Right atrium auricular region (tissue), 2 donors: ENCODE measurements around the gene SNRPA. TPM values are rescaled to one million over a fixed set of nuclear protein-coding genes. Genes with fewer than 3 reads are reported as not detected.
"Not testable (repeated sequence)": the region's sequence is repeated elsewhere in the genome, so short reads cannot be mapped to it uniquely, and the experiment has no call there.

ENCODE experiments used
- DNase-seq: peaks from one replicate; pipeline ENCODE4 v3.0.0-alpha.2; 2019; ENCODE audit warnings: low spot score
- H3K27ac ChIP-seq, 2 donors: fragments of 200-600 bp; sonication (generic); 1 replicate in 1 of 2; 2 replicates in 1 of 2; pipeline ENCODE4 v1.5.1; 2016 to 2019
- H3K27me3 ChIP-seq, 2 donors: fragments of 200-600 bp; sonication (generic); one replicate each; pipeline versions ENCODE4 v1.5.1 to v1.6.0; 2017 to 2019
- H3K36me3 ChIP-seq: fragments of 200-600 bp; sonication (generic); one replicate; pipeline ENCODE4 v1.5.1; 2016
- H3K4me1 ChIP-seq, 2 donors: fragments of 200-600 bp; sonication (generic); one replicate each; pipeline versions ENCODE4 v1.5.1 to v1.6.0; 2017 to 2019
- H3K4me3 ChIP-seq, 2 donors: fragments of 200-600 bp; sonication (generic); 1 replicate in 1 of 2; 2 replicates in 1 of 2; pipeline ENCODE4 v1.5.1; 2017 to 2019; ENCODE audit warnings: mild to moderate bottlenecking in 1 of 2, moderate library complexity in 1 of 2
- H3K9me3 ChIP-seq, 2 donors: fragments of 200-600 bp; sonication (generic); one replicate each; pipeline ENCODE4 v1.5.1; 2019
- total RNA-seq, 2 donors: library from RNA; depleted of rRNA; stranded (reverse); fragments of >200 nt; gene quantifications; one replicate each; pipeline ENCODE4 v1.1.0, GENCODE V29; 2016
- TF ChIP-seq, protein P1 (sequence below), 2 donors: fragments of 200-600 bp; sonication (generic); IDR thresholded peaks; one replicate each; pipeline ENCODE4 v1.5.1; 2019; ENCODE audit warnings: antibody characterized with exemption in 2 of 2

SNRPA gene
- total RNA-seq, 2 donors from 2014 or later = 30.7 to 32.9 TPM

DNA sequence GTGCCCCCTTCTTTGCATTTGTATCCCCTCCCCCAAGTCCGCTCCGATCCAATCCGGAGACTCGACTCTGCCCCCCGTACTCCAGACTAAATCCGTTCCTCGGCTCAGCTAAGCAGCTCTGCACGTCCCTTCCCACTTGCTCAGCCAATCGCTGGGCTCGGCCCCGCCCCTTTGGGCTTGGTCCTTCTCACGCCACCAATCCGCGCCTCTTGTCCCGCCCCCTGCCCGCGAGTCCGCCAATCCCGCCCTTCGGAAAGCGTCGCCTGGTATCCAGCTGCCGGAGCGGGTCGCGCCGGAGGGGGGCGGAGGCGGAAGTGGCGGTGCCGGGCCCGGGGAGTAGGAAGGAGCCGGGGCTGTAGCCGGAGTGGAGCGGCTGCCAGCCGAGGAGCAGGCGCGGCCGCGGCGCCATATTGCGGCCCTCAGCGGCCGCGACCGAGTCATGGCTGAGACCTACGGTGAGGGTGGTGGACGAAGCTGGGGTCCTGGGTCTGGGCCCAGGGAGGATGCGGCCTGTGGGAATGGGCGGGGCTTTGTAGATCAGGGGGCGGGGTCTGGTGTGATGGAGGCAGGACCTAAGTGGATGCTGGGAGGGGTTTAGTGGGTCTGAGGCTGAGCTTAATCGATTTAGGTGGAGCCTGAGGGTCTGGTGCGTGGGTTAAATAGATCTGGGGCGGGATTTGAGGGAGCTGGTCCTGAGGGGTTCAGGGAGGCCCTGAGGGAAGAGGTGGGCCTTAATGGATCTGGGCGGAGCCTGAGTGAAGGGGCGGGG lies 27.1 kb downstream of the SNRPA start, which contains the start of gene RAB4B:
Gene RAB4B, plus strand, starts transcription at position 311 of the 769 bp plus-strand sequence. Its CDS starts 129 bp downstream, at position 440.
- TF ChIP-seq, protein P1, sequence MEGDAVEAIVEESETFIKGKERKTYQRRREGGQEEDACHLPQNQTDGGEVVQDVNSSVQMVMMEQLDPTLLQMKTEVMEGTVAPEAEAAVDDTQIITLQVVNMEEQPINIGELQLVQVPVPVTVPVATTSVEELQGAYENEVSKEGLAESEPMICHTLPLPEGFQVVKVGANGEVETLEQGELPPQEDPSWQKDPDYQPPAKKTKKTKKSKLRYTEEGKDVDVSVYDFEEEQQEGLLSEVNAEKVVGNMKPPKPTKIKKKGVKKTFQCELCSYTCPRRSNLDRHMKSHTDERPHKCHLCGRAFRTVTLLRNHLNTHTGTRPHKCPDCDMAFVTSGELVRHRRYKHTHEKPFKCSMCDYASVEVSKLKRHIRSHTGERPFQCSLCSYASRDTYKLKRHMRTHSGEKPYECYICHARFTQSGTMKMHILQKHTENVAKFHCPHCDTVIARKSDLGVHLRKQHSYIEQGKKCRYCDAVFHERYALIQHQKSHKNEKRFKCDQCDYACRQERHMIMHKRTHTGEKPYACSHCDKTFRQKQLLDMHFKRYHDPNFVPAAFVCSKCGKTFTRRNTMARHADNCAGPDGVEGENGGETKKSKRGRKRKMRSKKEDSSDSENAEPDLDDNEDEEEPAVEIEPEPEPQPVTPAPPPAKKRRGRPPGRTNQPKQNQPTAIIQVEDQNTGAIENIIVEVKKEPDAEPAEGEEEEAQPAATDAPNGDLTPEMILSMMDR (IDR thresholded peaks at IDR 0.05) = no peak
- Histone ChIP-seq H3K4me1 (peaks cover 0 to 15% of the 10 kb centered on the region in 2 donors), H3K9me3 (no peaks in the 10 kb centered on the region), H3K27ac (peak within 1 kb of the TSS; percentile 94 to 95), H3K27me3 (no peaks in the 10 kb centered on the region), H3K4me3 (peak within 1 kb of the TSS; percentile 74 to 81), H3K36me3 (no peaks in the 10 kb centered on the region)
- peak; percentile 100 for DNase-seq

DNA sequence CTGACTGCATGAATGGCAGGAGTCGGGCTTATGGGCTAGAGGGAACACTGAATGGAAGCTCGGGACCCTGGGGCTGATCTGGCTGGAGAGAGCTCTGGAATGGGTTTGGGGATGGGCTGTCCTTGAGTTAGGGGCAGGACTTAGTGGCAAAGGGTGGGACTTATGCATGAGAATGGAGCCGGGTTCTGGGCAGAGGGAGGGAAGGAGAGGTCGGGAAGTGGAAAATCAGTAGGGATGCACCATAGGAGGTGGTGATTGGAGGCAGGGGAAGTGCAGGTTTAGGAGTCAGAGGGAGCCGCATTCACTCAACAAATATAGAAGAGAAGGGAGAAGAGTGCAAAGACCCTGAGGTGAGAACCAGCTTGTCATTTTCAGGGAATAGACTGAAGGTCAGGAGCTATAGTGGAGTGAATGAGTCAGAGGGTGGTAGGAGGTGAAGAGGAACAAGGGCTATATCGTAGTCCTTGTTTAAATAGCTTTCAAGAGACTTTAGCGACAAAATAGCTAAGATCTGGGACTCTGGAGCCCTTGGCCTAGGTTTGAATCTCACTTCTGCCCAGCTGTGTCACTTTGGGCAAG lies 27.8 kb downstream of the SNRPA start:
- no peak for DNase-seq
- no peaks in the 10 kb centered on the region for H3K36me3 ChIP-seq

DNA sequence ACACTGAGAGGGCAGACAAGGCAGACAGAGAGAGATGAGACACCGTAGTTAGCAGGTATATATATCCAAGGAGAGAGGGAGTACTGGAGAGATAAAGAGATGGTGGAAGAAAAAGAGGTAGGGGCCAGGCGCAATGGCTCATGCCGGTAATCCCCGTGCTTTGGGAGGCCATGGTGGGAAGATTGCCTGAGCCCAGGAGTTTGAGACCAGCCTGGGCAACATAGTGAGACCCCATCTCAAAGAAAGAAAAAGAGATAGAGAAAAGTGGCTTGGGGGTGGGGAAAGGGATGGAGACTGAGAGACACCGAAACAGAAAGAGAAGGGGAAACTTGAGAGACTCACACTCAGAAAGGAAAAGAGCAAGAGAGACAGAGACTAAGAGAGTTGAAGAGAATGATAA lies 29.6 kb downstream of the SNRPA start:
- no peak for DNase-seq
- Histone ChIP-seq H3K4me1 (peaks cover 0 to 15% of the 10 kb centered on the region in 2 donors), H3K4me3 (no peak overlapping the region), H3K27ac (no peak overlapping the region), H3K9me3 (no peaks in the 10 kb centered on the region), H3K36me3 (no peaks in the 10 kb centered on the region), H3K27me3 (no peaks in the 10 kb centered on the region)
- TF ChIP-seq, protein P1 (IDR thresholded peaks at IDR 0.05) = no peak

More for the DNA sequence above, 27.8 kb downstream of the SNRPA start:
- Histone ChIP-seq H3K4me3 (peak overlapping the region; percentile 74 to 81), H3K4me1 (peaks cover 0 to 15% of the 10 kb centered on the region in 2 donors), H3K9me3 (no peaks in the 10 kb centered on the region), H3K27ac (peak overlapping the region; percentile 94 to 95), H3K27me3 (no peaks in the 10 kb centered on the region)
- TF ChIP-seq, protein P1 (IDR thresholded peaks at IDR 0.05) = no peak

DNA sequence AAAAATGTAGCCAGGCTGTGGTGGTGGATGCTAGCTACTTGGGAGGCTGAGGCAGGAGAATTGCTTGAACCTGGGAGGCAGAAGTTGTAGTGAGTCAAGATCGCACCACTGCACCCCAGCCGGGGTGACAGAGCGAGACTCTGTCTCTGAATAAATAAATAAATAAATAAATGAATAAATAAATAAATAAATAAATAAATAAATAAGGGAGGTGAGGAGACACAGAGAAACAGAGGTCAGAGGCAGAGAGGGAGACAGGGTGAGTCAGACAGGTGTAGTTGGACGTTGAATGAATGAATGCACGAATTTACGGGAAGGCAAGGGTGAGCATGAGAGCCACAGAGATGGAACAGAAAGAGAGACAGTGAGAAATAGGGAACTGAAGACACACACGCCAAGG lies 30.1 kb downstream of the SNRPA start:
- Histone ChIP-seq H3K27me3 (no peaks in the 10 kb centered on the region), H3K36me3 (no peaks in the 10 kb centered on the region), H3K9me3 (no peaks in the 10 kb centered on the region), H3K4me3 (no peak overlapping the region), H3K27ac (no peak overlapping the region), H3K4me1 (peaks cover 0 to 15% of the 10 kb centered on the region in 2 donors)
- no peak for DNase-seq
- TF ChIP-seq, protein P1 (IDR thresholded peaks at IDR 0.05) = no peak

DNA sequence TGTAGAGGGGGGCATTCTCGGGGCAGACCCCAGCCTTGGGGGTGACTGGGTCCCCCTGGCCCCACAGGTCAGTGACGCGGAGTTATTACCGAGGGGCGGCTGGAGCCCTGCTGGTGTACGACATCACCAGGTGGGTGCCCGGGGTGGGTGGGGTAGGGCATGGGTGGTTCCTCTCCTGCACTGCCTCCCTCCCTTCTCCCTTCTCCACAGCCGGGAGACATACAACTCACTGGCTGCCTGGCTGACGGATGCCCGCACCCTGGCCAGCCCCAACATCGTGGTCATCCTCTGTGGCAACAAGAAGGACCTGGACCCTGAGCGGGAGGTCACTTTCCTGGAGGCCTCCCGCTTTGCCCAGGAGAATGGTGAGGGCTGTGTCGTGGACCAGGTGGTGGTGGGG lies 32.7 kb downstream of the SNRPA start:
- Histone ChIP-seq H3K27me3 (no peaks in the 10 kb centered on the region), H3K27ac (no peak overlapping the region), H3K9me3 (no peaks in the 10 kb centered on the region), H3K4me1 (peaks cover 0 to 5% of the 10 kb centered on the region in 2 donors), H3K36me3 (no peaks in the 10 kb centered on the region), H3K4me3 (no peak overlapping the region)
- no peak for DNase-seq
- TF ChIP-seq, protein P1 (IDR thresholded peaks at IDR 0.05) = no peak

DNA sequence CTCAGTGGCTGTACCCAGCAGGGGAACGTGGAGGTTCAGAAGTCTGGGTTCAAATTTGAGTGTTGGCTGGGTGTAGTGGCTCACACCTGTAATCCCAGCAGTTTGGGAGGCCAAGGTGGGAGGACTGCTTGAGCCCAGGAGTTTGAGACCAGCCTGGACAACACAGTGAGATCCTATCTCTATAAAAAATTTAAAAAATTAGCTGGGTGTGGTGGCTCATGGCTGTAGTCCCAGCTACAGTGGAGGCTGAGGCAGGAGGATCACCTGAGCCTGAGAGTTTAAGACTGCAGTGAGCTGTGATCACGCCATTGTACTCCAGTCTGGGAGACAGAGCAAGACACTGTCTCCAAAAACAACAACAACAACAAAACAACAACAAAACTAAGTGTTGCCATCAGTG lies 33.1 kb downstream of the SNRPA start:
- not testable (repeated sequence) for DNase-seq, H3K27me3 ChIP-seq, H3K36me3 ChIP-seq, H3K4me3 ChIP-seq, H3K27ac ChIP-seq, H3K4me1 ChIP-seq, H3K9me3 ChIP-seq
